HepG2 (cell line): ENCODE results near the gene MAIP1. TPM values are rescaled to one million over a fixed set of nuclear protein-coding genes. Genes with fewer than 3 reads are reported as not detected.

ENCODE experiments used
- AKAP8 ChIP-seq: sonication (generic); formaldehyde crosslinking; IDR thresholded peaks from 2 replicates; pipeline ENCODE4 v1.5.1; 2020; ENCODE audit warnings: mild to moderate bottlenecking, missing genetic modification reagents
- CHD2 ChIP-seq: IDR thresholded peaks from 2 replicates; pipeline ENCODE4 v1.6.1; 2011; ENCODE audit warnings: low read depth, low read length, improper control_type of control experiment
- ETV6 ChIP-seq: sonication (generic); formaldehyde crosslinking; conservative IDR thresholded peaks from 2 replicates; pipeline ENCODE4 v1.4.0; 2020; ENCODE audit warnings: missing genetic modification reagents
- ISX ChIP-seq: sonication (generic); formaldehyde crosslinking; conservative IDR thresholded peaks from 2 replicates; pipeline ENCODE4 v1.5.0; 2020; ENCODE audit warnings: missing genetic modification reagents
- MIER2 ChIP-seq: IDR thresholded peaks from 2 replicates; pipeline ENCODE4 v1.6.1; 2016; ENCODE audit warnings: missing biosample characterization, missing genetic modification reagents
- RAD21 ChIP-seq: fragments of 450-650 bp; formaldehyde crosslinking; IDR thresholded peaks from 2 replicates; pipeline ENCODE4 v1.5.0; 2020; ENCODE audit warnings: mild to moderate bottlenecking
- SRSF1 ChIP-seq: fragments of 200-400 bp; formaldehyde crosslinking; optimal IDR thresholded peaks from 2 replicates; pipeline ENCODE3; 2017; ENCODE audit warnings: mild to moderate bottlenecking, low read depth, low read length, moderate library complexity
- TEAD3 ChIP-seq: optimal IDR thresholded peaks from 2 replicates; pipeline ENCODE3; 2016; ENCODE audit warnings: borderline replicate concordance
- ZKSCAN8 ChIP-seq: IDR thresholded peaks from 2 replicates; pipeline ENCODE4 v1.6.1; 2016; ENCODE audit warnings: borderline replicate concordance, missing genetic modification reagents, missing compliant biosample characterization
- ZNF326 ChIP-seq: sonication (generic); formaldehyde crosslinking; IDR thresholded peaks from 2 replicates; pipeline ENCODE4 v1.4.0; 2020; ENCODE audit warnings: missing genetic modification reagents, borderline replicate concordance
- ZNF333 ChIP-seq: sonication (generic); formaldehyde crosslinking; IDR thresholded peaks from 2 replicates; pipeline ENCODE4 v1.4.0; 2020; ENCODE audit warnings: mild to moderate bottlenecking, missing genetic modification reagents, borderline replicate concordance
- ZSCAN12 ChIP-seq: sonication (generic); formaldehyde crosslinking; IDR thresholded peaks from 2 replicates; pipeline ENCODE4 v1.9.0; 2021; ENCODE audit warnings: mild to moderate bottlenecking, missing genetic modification reagents
- polyA plus RNA-seq, 8 experiments: library from polyadenylated mRNA; depleted of rRNA in 3 of 8; stranded (reverse) in 7 of 8; unstranded in 1 of 8; fragments of >200 nt; fragmentation: Illumina TruSeq in 4 of 8; extraction: Trizol in 4 of 8; gene quantifications; 2 replicates each; pipeline versions ENCODE4 v1.2.1 to v1.2.3, GENCODE V29; 2011 to 2016; ENCODE audit warnings: low read depth in 4 of 8, missing spikeins in 1 of 8, mixed read lengths in 1 of 8; ENCODE audit not compliant: insufficient read depth in 1 of 8
- total RNA-seq, 5 experiments: library from RNA; depleted of rRNA; stranded (reverse); fragments of >200 nt; fragmentation: Illumina TruSeq; extraction: Trizol; gene quantifications; 2 replicates each; pipeline ENCODE4 v1.2.3, GENCODE V29; 2016; ENCODE audit warnings: low read depth in 1 of 5
- TF ChIP-seq, protein P1 (sequence below): sonication (generic); formaldehyde crosslinking; IDR thresholded peaks from 2 replicates; pipeline ENCODE4 v1.5.0; 2020; ENCODE audit warnings: missing genetic modification reagents
- TF ChIP-seq, protein P2 (sequence below): sonication (generic); formaldehyde crosslinking; conservative IDR thresholded peaks from 2 replicates; pipeline ENCODE4 v1.8.0; 2022; ENCODE audit warnings: missing genetic modification reagents
- TF ChIP-seq, protein P3 (sequence below): sonication (generic); formaldehyde crosslinking; IDR thresholded peaks from 2 replicates; pipeline ENCODE4 v1.8.1; 2022; ENCODE audit warnings: low read depth, mild to moderate bottlenecking, missing genetic modification reagents
- TF ChIP-seq, protein P4 (sequence below): sonication (generic); formaldehyde crosslinking; IDR thresholded peaks from 2 replicates; pipeline ENCODE4 v1.5.1; 2020; ENCODE audit warnings: mild to moderate bottlenecking, missing genetic modification reagents, borderline replicate concordance
- TF ChIP-seq, protein P5 (sequence below): sonication (generic); formaldehyde crosslinking; IDR thresholded peaks from 2 replicates; pipeline ENCODE4 v1.4.0; 2020; ENCODE audit warnings: missing genetic modification reagents
- TF ChIP-seq, protein P6 (sequence below): IDR thresholded peaks from 2 replicates; pipeline ENCODE4 v1.6.1; 2016; ENCODE audit warnings: missing compliant biosample characterization, missing genetic modification reagents, borderline replicate concordance
- TF ChIP-seq, protein P7 (sequence below): sonication (generic); formaldehyde crosslinking; IDR thresholded peaks from 2 replicates; pipeline ENCODE4 v1.8.1; 2023; ENCODE audit warnings: missing genetic modification reagents, inconsistent platforms, borderline replicate concordance

MAIP1 gene
- total and polyA plus RNA-seq, 2 of the 13 experiments (the other 11 are each of a cell fraction or from before 2014, with no cell fraction given), result 22.3 to 72.9 TPM

DNA sequence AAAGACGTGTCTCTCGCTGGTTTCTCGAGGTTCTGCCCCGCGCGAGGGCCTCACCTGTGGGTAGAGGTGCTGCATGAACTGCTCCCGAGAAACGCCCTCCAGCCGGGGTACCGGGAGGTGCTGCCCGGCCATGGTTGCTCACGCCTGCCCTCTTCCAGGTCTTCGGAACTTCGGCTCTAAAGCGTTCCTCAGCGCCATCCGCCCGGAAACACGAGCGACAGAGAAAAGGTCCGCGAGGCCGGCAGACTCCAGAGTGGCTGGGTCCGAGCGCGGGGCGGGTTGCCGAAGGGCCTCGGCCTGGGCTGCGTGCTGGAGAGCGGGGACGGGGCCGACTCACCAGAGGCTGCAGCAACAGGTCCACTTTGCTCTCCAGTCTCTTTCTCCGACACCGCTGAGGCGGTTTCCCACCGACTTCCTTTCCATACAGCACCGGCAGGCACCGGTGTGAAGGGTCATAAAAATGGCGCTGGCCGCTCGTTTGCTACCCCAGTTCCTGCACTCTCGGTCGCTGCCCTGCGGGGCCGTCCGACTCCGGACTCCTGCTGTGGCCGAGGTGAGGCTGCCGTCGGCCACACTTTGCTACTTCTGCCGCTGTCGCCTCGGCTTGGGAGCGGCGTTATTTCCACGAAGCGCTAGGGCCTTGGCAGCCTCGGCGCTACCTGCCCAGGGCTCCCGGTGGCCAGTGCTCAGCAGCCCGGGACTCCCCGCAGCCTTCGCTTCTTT lies at the start of gene MAIP1, which contains the start of gene TYW5 (continued):
- TF ChIP-seq, protein P1, sequence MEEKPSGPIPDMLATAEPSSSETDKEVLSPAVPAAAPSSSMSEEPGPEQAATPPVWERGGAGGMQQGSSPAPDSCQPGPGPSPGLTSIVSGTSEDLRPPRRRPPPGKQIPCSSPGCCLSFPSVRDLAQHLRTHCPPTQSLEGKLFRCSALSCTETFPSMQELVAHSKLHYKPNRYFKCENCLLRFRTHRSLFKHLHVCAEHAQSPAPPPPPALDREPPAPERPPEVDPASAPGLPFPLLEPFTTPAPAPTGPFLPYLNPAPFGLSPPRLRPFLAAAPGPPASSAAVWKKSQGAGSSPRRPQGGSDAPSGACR (CRISPR knock-in tag), result peak; percentile 95
- TF ChIP-seq ZNF333 (CRISPR knock-in tag) (peak; percentile 97), ETV6 (peak; percentile 88; the same call in 1 of the 2 replicates), ISX (CRISPR knock-in tag) (0 out of 2 replicates have a peak, but pooled peaks have one; percentile 19), MIER2 (CRISPR knock-in tag) (0 out of 2 replicates have a peak, but pooled peaks have one; percentile 48), TEAD3 (peak; percentile 60), ZSCAN12 (CRISPR knock-in tag) (peak; percentile 14), RAD21 (peak; percentile 54), ZNF326 (no peak), ZKSCAN8 (CRISPR knock-in tag) (0 out of 2 replicates have a peak, but pooled peaks have one; percentile 56), AKAP8 (CRISPR knock-in tag) (peak; percentile 75; the same call in 1 of the 2 replicates), SRSF1 (no peak), CHD2 (no peak)
- TF ChIP-seq, protein P2, sequence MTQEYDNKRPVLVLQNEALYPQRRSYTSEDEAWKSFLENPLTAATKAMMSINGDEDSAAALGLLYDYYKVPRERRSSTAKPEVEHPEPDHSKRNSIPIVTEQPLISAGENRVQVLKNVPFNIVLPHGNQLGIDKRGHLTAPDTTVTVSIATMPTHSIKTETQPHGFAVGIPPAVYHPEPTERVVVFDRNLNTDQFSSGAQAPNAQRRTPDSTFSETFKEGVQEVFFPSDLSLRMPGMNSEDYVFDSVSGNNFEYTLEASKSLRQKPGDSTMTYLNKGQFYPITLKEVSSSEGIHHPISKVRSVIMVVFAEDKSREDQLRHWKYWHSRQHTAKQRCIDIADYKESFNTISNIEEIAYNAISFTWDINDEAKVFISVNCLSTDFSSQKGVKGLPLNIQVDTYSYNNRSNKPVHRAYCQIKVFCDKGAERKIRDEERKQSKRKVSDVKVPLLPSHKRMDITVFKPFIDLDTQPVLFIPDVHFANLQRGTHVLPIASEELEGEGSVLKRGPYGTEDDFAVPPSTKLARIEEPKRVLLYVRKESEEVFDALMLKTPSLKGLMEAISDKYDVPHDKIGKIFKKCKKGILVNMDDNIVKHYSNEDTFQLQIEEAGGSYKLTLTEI (CRISPR knock-in tag), result no peak
- TF ChIP-seq, protein P3, sequence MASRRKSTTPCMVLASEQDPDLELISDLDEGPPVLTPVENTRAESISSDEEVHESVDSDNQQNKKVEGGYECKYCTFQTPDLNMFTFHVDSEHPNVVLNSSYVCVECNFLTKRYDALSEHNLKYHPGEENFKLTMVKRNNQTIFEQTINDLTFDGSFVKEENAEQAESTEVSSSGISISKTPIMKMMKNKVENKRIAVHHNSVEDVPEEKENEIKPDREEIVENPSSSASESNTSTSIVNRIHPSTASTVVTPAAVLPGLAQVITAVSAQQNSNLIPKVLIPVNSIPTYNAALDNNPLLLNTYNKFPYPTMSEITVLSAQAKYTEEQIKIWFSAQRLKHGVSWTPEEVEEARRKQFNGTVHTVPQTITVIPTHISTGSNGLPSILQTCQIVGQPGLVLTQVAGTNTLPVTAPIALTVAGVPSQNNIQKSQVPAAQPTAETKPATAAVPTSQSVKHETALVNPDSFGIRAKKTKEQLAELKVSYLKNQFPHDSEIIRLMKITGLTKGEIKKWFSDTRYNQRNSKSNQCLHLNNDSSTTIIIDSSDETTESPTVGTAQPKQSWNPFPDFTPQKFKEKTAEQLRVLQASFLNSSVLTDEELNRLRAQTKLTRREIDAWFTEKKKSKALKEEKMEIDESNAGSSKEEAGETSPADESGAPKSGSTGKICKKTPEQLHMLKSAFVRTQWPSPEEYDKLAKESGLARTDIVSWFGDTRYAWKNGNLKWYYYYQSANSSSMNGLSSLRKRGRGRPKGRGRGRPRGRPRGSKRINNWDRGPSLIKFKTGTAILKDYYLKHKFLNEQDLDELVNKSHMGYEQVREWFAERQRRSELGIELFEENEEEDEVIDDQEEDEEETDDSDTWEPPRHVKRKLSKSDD (CRISPR knock-in tag), result no peak; the same call in 1 of the 2 replicates
- TF ChIP-seq, protein P4, sequence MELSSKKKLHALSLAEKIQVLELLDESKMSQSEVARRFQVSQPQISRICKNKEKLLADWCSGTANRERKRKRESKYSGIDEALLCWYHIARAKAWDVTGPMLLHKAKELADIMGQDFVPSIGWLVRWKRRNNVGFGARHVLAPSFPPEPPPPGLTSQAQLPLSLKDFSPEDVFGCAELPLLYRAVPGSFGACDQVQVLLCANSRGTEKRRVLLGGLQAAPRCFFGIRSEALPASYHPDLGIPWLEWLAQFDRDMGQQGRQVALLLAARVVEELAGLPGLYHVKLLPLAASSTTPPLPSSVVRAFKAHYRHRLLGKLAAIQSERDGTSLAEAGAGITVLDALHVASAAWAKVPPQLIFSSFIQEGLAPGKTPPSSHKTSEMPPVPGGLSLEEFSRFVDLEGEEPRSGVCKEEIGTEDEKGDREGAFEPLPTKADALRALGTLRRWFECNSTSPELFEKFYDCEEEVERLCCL, result no peak
- TF ChIP-seq, protein P5, sequence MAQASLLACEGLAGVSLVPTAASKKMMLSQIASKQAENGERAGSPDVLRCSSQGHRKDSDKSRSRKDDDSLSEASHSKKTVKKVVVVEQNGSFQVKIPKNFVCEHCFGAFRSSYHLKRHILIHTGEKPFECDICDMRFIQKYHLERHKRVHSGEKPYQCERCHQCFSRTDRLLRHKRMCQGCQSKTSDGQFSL (CRISPR knock-in tag), result no peak
- TF ChIP-seq, protein P6, sequence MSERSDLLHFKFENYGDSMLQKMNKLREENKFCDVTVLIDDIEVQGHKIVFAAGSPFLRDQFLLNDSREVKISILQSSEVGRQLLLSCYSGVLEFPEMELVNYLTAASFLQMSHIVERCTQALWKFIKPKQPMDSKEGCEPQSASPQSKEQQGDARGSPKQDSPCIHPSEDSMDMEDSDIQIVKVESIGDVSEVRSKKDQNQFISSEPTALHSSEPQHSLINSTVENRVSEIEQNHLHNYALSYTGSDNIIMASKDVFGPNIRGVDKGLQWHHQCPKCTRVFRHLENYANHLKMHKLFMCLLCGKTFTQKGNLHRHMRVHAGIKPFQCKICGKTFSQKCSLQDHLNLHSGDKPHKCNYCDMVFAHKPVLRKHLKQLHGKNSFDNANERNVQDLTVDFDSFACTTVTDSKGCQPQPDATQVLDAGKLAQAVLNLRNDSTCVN (CRISPR knock-in tag), result peak; percentile 54; the same call in 1 of the 2 replicates
- TF ChIP-seq, protein P7, sequence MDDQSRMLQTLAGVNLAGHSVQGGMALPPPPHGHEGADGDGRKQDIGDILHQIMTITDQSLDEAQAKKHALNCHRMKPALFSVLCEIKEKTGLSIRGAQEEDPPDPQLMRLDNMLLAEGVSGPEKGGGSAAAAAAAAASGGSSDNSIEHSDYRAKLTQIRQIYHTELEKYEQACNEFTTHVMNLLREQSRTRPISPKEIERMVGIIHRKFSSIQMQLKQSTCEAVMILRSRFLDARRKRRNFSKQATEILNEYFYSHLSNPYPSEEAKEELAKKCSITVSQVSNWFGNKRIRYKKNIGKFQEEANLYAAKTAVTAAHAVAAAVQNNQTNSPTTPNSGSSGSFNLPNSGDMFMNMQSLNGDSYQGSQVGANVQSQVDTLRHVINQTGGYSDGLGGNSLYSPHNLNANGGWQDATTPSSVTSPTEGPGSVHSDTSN (CRISPR knock-in tag), result no peak
